ENCODE measurements around the gene WNT3A.

DNA sequence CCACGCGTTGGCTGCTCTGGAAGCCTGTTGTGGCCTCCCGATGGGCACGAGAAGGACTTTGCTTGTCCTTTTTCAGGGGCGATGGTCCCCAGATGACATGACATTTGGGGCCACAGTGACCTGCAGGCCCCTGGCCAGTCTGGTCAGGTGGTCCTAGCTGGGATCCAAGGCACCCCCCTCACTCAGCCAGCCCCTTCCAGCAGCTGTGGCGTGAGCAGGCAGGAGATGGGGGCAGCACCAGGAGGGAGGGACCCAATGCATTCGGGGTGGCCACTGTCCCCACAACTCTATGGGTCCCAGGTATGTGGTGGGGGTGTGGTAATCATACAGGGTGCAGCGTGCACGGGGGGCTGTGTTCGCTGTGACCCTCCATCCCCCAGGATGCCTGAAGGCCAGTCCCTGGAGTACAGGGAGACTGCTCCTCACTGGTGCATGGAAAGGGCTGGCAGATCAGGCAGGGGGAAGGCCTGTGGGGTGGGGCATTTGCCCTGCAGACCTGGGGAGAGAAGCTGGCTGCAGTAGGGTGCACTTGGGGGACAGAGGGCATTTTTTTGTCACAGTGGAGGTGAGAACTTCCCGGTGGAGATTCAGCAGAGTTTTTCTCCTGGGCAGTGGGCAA is 31.7 kb downstream of the WNT3A start:
- TF ChIP-seq, protein P1, sequence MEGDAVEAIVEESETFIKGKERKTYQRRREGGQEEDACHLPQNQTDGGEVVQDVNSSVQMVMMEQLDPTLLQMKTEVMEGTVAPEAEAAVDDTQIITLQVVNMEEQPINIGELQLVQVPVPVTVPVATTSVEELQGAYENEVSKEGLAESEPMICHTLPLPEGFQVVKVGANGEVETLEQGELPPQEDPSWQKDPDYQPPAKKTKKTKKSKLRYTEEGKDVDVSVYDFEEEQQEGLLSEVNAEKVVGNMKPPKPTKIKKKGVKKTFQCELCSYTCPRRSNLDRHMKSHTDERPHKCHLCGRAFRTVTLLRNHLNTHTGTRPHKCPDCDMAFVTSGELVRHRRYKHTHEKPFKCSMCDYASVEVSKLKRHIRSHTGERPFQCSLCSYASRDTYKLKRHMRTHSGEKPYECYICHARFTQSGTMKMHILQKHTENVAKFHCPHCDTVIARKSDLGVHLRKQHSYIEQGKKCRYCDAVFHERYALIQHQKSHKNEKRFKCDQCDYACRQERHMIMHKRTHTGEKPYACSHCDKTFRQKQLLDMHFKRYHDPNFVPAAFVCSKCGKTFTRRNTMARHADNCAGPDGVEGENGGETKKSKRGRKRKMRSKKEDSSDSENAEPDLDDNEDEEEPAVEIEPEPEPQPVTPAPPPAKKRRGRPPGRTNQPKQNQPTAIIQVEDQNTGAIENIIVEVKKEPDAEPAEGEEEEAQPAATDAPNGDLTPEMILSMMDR (IDR thresholded peaks at IDR 0.05; ENCODE audit: low read length) = no peak
- no peak for TF ChIP-seq EZH2 (IDR thresholded peaks at IDR 0.05; ENCODE audit: borderline replicate concordance, low read length)

Measured in OCI-LY1 (cell line).